Stimulated activated naive CD8-positive, alpha-beta T cell treated with anti-CD3 and anti-CD28 coated beads, Interleukin-15, amount 100 ng/mL, for 72 hours (primary cell): ENCODE measurements around the gene PPIB.
A peak's percentile ranks its signal among the peaks of the same experiment; 100 is the strongest.

Experiments
- ATAC-seq: fragments of 150-1000 bp; cut with Tn5 transposase; 2 replicates; pipeline ENCODE4 v1.10.0; 2021; ENCODE audit warnings: mild to moderate bottlenecking, moderate library complexity
- DNase-seq, 2 donors: peaks; one replicate each; pipeline ENCODE4 v3.0.0; 2021 to 2022
- H3K27ac Mint-ChIP-seq, 2 donors: one replicate each; pipeline ENCODE4 v1.8.0; 2022; ENCODE audit warnings: mild to moderate bottlenecking in 2 of 2, mixed read lengths in 2 of 2, moderate library complexity in 2 of 2
- H3K27me3 Mint-ChIP-seq: one replicate; pipeline ENCODE4 v1.8.0; 2022; ENCODE audit warnings: mixed read lengths
- H3K4me1 Mint-ChIP-seq: one replicate; pipeline ENCODE4 v1.8.0; 2022; ENCODE audit warnings: mild to moderate bottlenecking, mixed read lengths
- H3K4me3 Mint-ChIP-seq, 2 donors: one replicate each; pipeline ENCODE4 v1.8.0; 2022; ENCODE audit warnings: mild to moderate bottlenecking in 2 of 2, mixed read lengths in 2 of 2, moderate library complexity in 1 of 2
- H3K9me3 Mint-ChIP-seq, 2 donors: one replicate each; pipeline ENCODE4 v1.8.0; 2022; ENCODE audit warnings: mixed read lengths in 2 of 2

PPIB gene

GRCh38 chr15:64164436-64164835, 1.6 kb upstream of the PPIB start:
- H3K27me3 Mint-ChIP-seq = no peaks in the 10 kb centered on the region
- ATAC-seq (no peak), DNase-seq (no peak)
- peak overlapping the region; percentile 43 to 88 for H3K4me3 Mint-ChIP-seq
- H3K9me3 Mint-ChIP-seq = no peaks in the 10 kb centered on the region
- H3K4me1 Mint-ChIP-seq = peaks cover 41% of the 10 kb centered on the region
- H3K27ac Mint-ChIP-seq = peak overlapping the region in 1 of 2 donors; percentile 26

GRCh38 chr15:64163659-64164362, 989 bp upstream of the PPIB start:
- Mint-ChIP-seq H3K4me1 (peaks cover 47% of the 10 kb centered on the region), H3K27me3 (no peaks in the 10 kb centered on the region), H3K27ac (peak overlapping the region; percentile 95 to 98), H3K4me3 (peak overlapping the region; percentile 87 to 88), H3K9me3 (no peaks in the 10 kb centered on the region)
- peak; percentile 13 for ATAC-seq
- DNase-seq = no peak

- ATAC-seq (peak; percentile 26), DNase-seq (no peak)
- peak overlapping the region; percentile 85 to 86 for H3K4me3 Mint-ChIP-seq
- H3K9me3 Mint-ChIP-seq = no peaks in the 10 kb centered on the region
- H3K27me3 Mint-ChIP-seq = no peaks in the 10 kb centered on the region
- H3K4me1 Mint-ChIP-seq = peaks cover 52% of the 10 kb centered on the region
- peak overlapping the region; percentile 87 to 95 for H3K27ac Mint-ChIP-seq
These were observed 349 bp downstream of the PPIB start for GRCh38 chr15:64162478-64162868.

GRCh38 chr15:64161688-64162477, 939 bp downstream of the PPIB start:
- H3K4me1 Mint-ChIP-seq = peaks cover 52% of the 10 kb centered on the region
- peak overlapping the region; percentile 83 to 95 for H3K27ac Mint-ChIP-seq

GRCh38 chr15:64158363-64159134, 4.3 kb downstream of the PPIB start:
- H3K27ac Mint-ChIP-seq = peak overlapping the region; percentile 82 to 92
- no peaks in the 10 kb centered on the region for H3K9me3 Mint-ChIP-seq
- no peak for DNase-seq
- no peaks in the 10 kb centered on the region for H3K27me3 Mint-ChIP-seq
- peaks cover 40% of the 10 kb centered on the region for H3K4me1 Mint-ChIP-seq
- H3K4me3 Mint-ChIP-seq = no peak overlapping the region
- no peak for ATAC-seq

More at GRCh38 chr15:64161688-64162477, 939 bp downstream of the PPIB start:
- Mint-ChIP-seq H3K4me3 (peak overlapping the region; percentile 85 to 86), H3K27me3 (no peaks in the 10 kb centered on the region), H3K9me3 (no peaks in the 10 kb centered on the region)
- ATAC-seq (no peak), DNase-seq (no peak)

- Mint-ChIP-seq H3K27ac (peak overlapping the region in 1 of 2 donors; percentile 30), H3K27me3 (peaks cover 8% of the 10 kb centered on the region), H3K4me3 (no peak overlapping the region), H3K4me1 (peaks cover 45% of the 10 kb centered on the region), H3K9me3 (no peaks in the 10 kb centered on the region)
- DNase-seq (no peak), ATAC-seq (no peak)
These were observed 5.2 kb downstream of the PPIB start for GRCh38 chr15:64157599-64158125.

GRCh38 chr15:64156652-64157331, 6.0 kb downstream of the PPIB start:
- no peaks in the 10 kb centered on the region for H3K9me3 Mint-ChIP-seq
- H3K4me1 Mint-ChIP-seq = peaks cover 45% of the 10 kb centered on the region
- no peak for DNase-seq
- H3K4me3 Mint-ChIP-seq = no peak overlapping the region
- peaks cover 13% of the 10 kb centered on the region for H3K27me3 Mint-ChIP-seq
- no peak for ATAC-seq
- peak overlapping the region in 1 of 2 donors; percentile 75 for H3K27ac Mint-ChIP-seq

GRCh38 chr15:64155802-64156651, 6.8 kb downstream of the PPIB start:
- Mint-ChIP-seq H3K4me3 (no peak overlapping the region), H3K4me1 (peaks cover 41% of the 10 kb centered on the region), H3K27me3 (peaks cover 16% of the 10 kb centered on the region), H3K27ac (peak overlapping the region in 1 of 2 donors; percentile 51), H3K9me3 (no peaks in the 10 kb centered on the region)
- no peak for ATAC-seq
- DNase-seq = no peak

GRCh38 chr15:64153480-64154367, 9.1 kb downstream of the PPIB start:
- Mint-ChIP-seq H3K27ac (peak overlapping the region in 1 of 2 donors; percentile 8), H3K4me3 (peak overlapping the region; percentile 61 to 72), H3K9me3 (no peaks in the 10 kb centered on the region), H3K4me1 (peaks cover 43% of the 10 kb centered on the region), H3K27me3 (peaks cover 21% of the 10 kb centered on the region)
- peak; percentile 90 for ATAC-seq
- DNase-seq = peak; percentile 91 to 93

GRCh38 chr15:64152507-64153387, 10.1 kb downstream of the PPIB start:
- H3K27ac Mint-ChIP-seq = no peak overlapping the region
- no peaks in the 10 kb centered on the region for H3K9me3 Mint-ChIP-seq
- peaks cover 38% of the 10 kb centered on the region for H3K4me1 Mint-ChIP-seq
- ATAC-seq (peak; percentile 11), DNase-seq (peak in 1 of 2 donors; percentile 30)
- peak overlapping the region; percentile 39 to 79 for H3K4me3 Mint-ChIP-seq
- H3K27me3 Mint-ChIP-seq = peaks cover 21% of the 10 kb centered on the region

GRCh38 chr15:64151727-64152506, 10.9 kb downstream of the PPIB start, which contains the start of gene SNX22:
Gene SNX22, plus strand, starts transcription at chr15:64151731. Its CDS starts 45 bp downstream, at chr15:64151776.
- peak within 1 kb of the TSS; percentile 82 to 83 for H3K4me3 Mint-ChIP-seq
- H3K9me3 Mint-ChIP-seq = no peaks in the 10 kb centered on the region
- peak; percentile 29 for ATAC-seq
- H3K27ac Mint-ChIP-seq = peak within 1 kb of the TSS in 1 of 2 donors; percentile 57
- peaks cover 21% of the 10 kb centered on the region for H3K27me3 Mint-ChIP-seq
- DNase-seq = peak in 1 of 2 donors; percentile 47
- peaks cover 38% of the 10 kb centered on the region for H3K4me1 Mint-ChIP-seq
